GM23338 (cell line): ENCODE measurements around the gene CNST. TPM values are rescaled to one million over a fixed set of nuclear protein-coding genes. Genes with fewer than 3 reads are reported as not detected.

Experiments used
- ATAC-seq: fragments of 200-7000 bp; cut with Tn5 transposase; 3 replicates; pipeline ENCODE4 v1.9.1; 2020
- DNase-seq: peaks from one replicate; pipeline ENCODE4 v3.0.0-alpha.2; 2015; ENCODE audit warnings: low spot score
- H2AFZ ChIP-seq: fragments of 200-600 bp; sonication (generic); 2 replicates; pipeline ENCODE4 v1.8.0; 2016; ENCODE audit warnings: antibody characterized with exemption, mild to moderate bottlenecking, moderate library complexity
- H3F3A ChIP-seq: fragments of 200-600 bp; sonication (generic); replicated peaks from 2 replicates; pipeline ENCODE4 v1.8.0; 2017; ENCODE audit warnings: antibody characterized with exemption, mixed run types, low read depth
- H3K27ac ChIP-seq: fragments of 200-600 bp; sonication (generic); 2 replicates; pipeline ENCODE4 v1.6.1; 2016; ENCODE audit warnings: low read depth
- H3K27me3 ChIP-seq: fragments of 200-600 bp; sonication (generic); 2 replicates; pipeline ENCODE4 v1.8.0; 2016; ENCODE audit warnings: mild to moderate bottlenecking, mixed run types, moderate library complexity; ENCODE audit not compliant: insufficient read depth
- H3K36me3 ChIP-seq: fragments of 200-600 bp; sonication (generic); 2 replicates; pipeline ENCODE4 v1.8.0; 2016; ENCODE audit warnings: mild to moderate bottlenecking; ENCODE audit not compliant: insufficient read depth
- H3K4me1 ChIP-seq: fragments of 200-600 bp; sonication (generic); 2 replicates; pipeline ENCODE4 v1.8.0; 2016; ENCODE audit warnings: mild to moderate bottlenecking, moderate library complexity; ENCODE audit not compliant: insufficient read depth
- H3K4me2 ChIP-seq: fragments of 200-600 bp; sonication (generic); 2 replicates; pipeline ENCODE4 v1.7.1; 2017; ENCODE audit warnings: mixed run types
- H3K4me3 ChIP-seq: fragments of 200-600 bp; sonication (generic); 2 replicates; pipeline ENCODE4 v1.6.1; 2016; ENCODE audit warnings: mixed run types
- H3K79me2 ChIP-seq: fragments of 200-600 bp; sonication (generic); replicated peaks from 2 replicates; pipeline ENCODE4 v1.8.0; 2017; ENCODE audit warnings: mild to moderate bottlenecking; ENCODE audit not compliant: insufficient read depth
- H3K9me2 ChIP-seq: fragments of 200-600 bp; sonication (generic); 2 replicates; pipeline ENCODE4 v1.8.0; 2017; ENCODE audit not compliant: insufficient read depth
- H4K20me1 ChIP-seq: fragments of 200-600 bp; sonication (generic); replicated peaks from 2 replicates; pipeline ENCODE4 v1.8.0; 2017; ENCODE audit warnings: mild to moderate bottlenecking; ENCODE audit not compliant: insufficient read depth
- H3K27ac Mint-ChIP-seq: 2 replicates; pipeline ENCODE4 v1.8.0; 2020; ENCODE audit warnings: inconsistent platforms, mild to moderate bottlenecking, moderate library complexity, mixed read lengths
- H3K27me3 Mint-ChIP-seq: 3 replicates; pipeline ENCODE4 v1.8.0; 2022; ENCODE audit warnings: low read depth, mild to moderate bottlenecking, moderate library complexity, mixed read lengths, inconsistent platforms; ENCODE audit not compliant: insufficient read depth, poor library complexity
- H3K36me3 Mint-ChIP-seq: 3 replicates; pipeline ENCODE4 v1.8.0; 2021; ENCODE audit warnings: low read depth, mild to moderate bottlenecking, inconsistent platforms, moderate library complexity, mixed read lengths
- H3K4me1 Mint-ChIP-seq: 3 replicates; pipeline ENCODE4 v1.8.0; 2020; ENCODE audit warnings: mild to moderate bottlenecking, inconsistent platforms, mixed read lengths
- H3K4me3 Mint-ChIP-seq: 3 replicates; pipeline ENCODE4 v1.8.0; 2021; ENCODE audit warnings: moderate library complexity, mild to moderate bottlenecking, inconsistent platforms, mixed read lengths
- H3K9me3 Mint-ChIP-seq: 3 replicates; pipeline ENCODE4 v1.8.0; 2020; ENCODE audit warnings: moderate library complexity, mild to moderate bottlenecking, inconsistent platforms, mixed read lengths
- CREB1 ChIP-seq: fragments of 250-450 bp; sonication (Bioruptor Pico); IDR thresholded peaks from 2 replicates; pipeline ENCODE4 v1.5.0; 2020; ENCODE audit warnings: low read depth, mild to moderate bottlenecking, moderate library complexity
- EZH2 ChIP-seq: fragments of 200-600 bp; sonication (generic); IDR thresholded peaks from one replicate; pipeline ENCODE4 v1.8.0; 2017; ENCODE audit warnings: antibody characterized with exemption, mild to moderate bottlenecking, low read depth; ENCODE audit not compliant: unreplicated experiment
- EZH2phosphoT487 ChIP-seq: fragments of 200-600 bp; sonication (generic); IDR thresholded peaks from one replicate; pipeline ENCODE4 v1.8.1; 2018; ENCODE audit warnings: antibody characterized with exemption; ENCODE audit not compliant: unreplicated experiment
- JUNB ChIP-seq: IDR thresholded peaks from one replicate; pipeline ENCODE4 v1.6.1; 2016; ENCODE audit warnings: antibody characterized with exemption; ENCODE audit not compliant: unreplicated experiment
- NANOG ChIP-seq: IDR thresholded peaks from 2 replicates; pipeline ENCODE4 v1.6.1; 2016; ENCODE audit warnings: antibody characterized with exemption, borderline replicate concordance
- POLR2AphosphoS5 ChIP-seq: IDR thresholded peaks from 2 replicates; pipeline ENCODE4 v1.6.1; 2016; ENCODE audit warnings: antibody characterized with exemption, low read depth
- STAT1 ChIP-seq: IDR thresholded peaks from one replicate; pipeline ENCODE4 v1.6.1; 2016; ENCODE audit warnings: antibody characterized with exemption; ENCODE audit not compliant: unreplicated experiment
- ZNF114 ChIP-seq: fragments of 250-450 bp; sonication (Bioruptor Pico); IDR thresholded peaks from 2 replicates; pipeline ENCODE4 v1.5.0; 2020; ENCODE audit warnings: mild to moderate bottlenecking, moderate library complexity
- ZNF331 ChIP-seq: fragments of 250-450 bp; sonication (Bioruptor Pico); IDR thresholded peaks from 2 replicates; pipeline ENCODE4 v1.5.0; 2020; ENCODE audit warnings: low read depth, mild to moderate bottlenecking, moderate library complexity
- polyA plus RNA-seq: library from polyadenylated mRNA; unstranded; fragments of >200 nt; fragmentation: Nextera tagmentation; extraction: Ambion mirVana; gene quantifications from 2 replicates; pipeline ENCODE4 v1.2.1, GENCODE V29; 2016
- total RNA-seq: library from RNA; depleted of rRNA; stranded (reverse); fragments of >200 nt; shearing (Covaris generic); gene quantifications from 2 replicates; pipeline ENCODE4 v1.2.3, GENCODE V29; 2014
- TF ChIP-seq, protein P1 (sequence below): IDR thresholded peaks from one replicate; pipeline ENCODE4 v1.6.1; 2018; ENCODE audit warnings: antibody characterized with exemption; ENCODE audit not compliant: unreplicated experiment
- TF ChIP-seq, protein P2 (sequence below): IDR thresholded peaks from 2 replicates; pipeline ENCODE4 v1.6.1; 2016; ENCODE audit warnings: antibody characterized with exemption
- TF ChIP-seq, protein P3 (sequence below): fragments of 250-450 bp; sonication (Bioruptor Pico); IDR thresholded peaks from 2 replicates; pipeline ENCODE4 v1.5.0; 2020; ENCODE audit warnings: mild to moderate bottlenecking, moderate library complexity
- TF ChIP-seq, protein P4 (sequence below), 2 experiments: fragments of 200-600 bp in 1 of 2; sonication (generic) in 1 of 2; conservative IDR thresholded peaks; 2 replicates each; pipeline versions ENCODE4 v1.5.1 to v1.6.1; 2016 to 2017; ENCODE audit warnings: antibody characterized with exemption in 2 of 2, low read depth in 2 of 2, mild to moderate bottlenecking in 2 of 2, moderate library complexity in 1 of 2

Gene CNST
- total and polyA plus RNA-seq, 2 experiments from 2014 or later, result 8.1 to 17.6 TPM

DNA sequence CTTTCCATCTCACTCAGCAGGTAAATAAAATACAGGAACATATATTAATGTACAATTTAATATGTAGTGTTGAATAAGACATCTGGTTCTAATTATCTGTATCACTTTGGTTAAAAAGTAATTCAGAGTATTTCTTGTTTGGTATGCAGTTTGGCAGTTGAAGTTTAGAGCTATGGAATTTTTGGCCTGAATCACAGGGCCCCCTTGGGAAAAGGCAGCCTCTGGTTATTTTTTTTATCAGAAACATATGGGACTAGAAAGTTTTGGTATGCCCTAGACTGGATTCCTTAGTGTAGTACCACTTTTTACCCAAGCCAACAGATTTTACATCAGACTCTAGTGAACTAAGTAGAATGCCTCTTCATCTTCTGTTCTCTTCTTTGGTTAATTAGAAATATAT lies 26.4 kb downstream of the CNST start:
- peaks cover 38% of the 10 kb centered on the region for H3K79me2 ChIP-seq
- H3K27me3 ChIP-seq, result no peaks in the 10 kb centered on the region
- no peaks in the 10 kb centered on the region for H3K9me2 ChIP-seq
- Mint-ChIP-seq H3K27me3 (no peaks in the 10 kb centered on the region), H3K36me3 (peaks cover 21% of the 10 kb centered on the region; the same call in 2 of the 3 replicates), H3K27ac (no peak overlapping the region), H3K9me3 (peaks cover 11% of the 10 kb centered on the region), H3K4me3 (no peak overlapping the region), H3K4me1 (no peaks in the 10 kb centered on the region)
- H2AFZ ChIP-seq, result no peak overlapping the region
- ATAC-seq (no peak), DNase-seq (no peak)
- H4K20me1 ChIP-seq, result no peaks in the 10 kb centered on the region; the same call in none of the 2 replicates
- H3F3A ChIP-seq, result no peaks in the 10 kb centered on the region
- no peak overlapping the region for H3K27ac ChIP-seq
- TF ChIP-seq ZNF331, result no peak
- no peak for TF ChIP-seq POLR2AphosphoS5
- TF ChIP-seq, protein P1, sequence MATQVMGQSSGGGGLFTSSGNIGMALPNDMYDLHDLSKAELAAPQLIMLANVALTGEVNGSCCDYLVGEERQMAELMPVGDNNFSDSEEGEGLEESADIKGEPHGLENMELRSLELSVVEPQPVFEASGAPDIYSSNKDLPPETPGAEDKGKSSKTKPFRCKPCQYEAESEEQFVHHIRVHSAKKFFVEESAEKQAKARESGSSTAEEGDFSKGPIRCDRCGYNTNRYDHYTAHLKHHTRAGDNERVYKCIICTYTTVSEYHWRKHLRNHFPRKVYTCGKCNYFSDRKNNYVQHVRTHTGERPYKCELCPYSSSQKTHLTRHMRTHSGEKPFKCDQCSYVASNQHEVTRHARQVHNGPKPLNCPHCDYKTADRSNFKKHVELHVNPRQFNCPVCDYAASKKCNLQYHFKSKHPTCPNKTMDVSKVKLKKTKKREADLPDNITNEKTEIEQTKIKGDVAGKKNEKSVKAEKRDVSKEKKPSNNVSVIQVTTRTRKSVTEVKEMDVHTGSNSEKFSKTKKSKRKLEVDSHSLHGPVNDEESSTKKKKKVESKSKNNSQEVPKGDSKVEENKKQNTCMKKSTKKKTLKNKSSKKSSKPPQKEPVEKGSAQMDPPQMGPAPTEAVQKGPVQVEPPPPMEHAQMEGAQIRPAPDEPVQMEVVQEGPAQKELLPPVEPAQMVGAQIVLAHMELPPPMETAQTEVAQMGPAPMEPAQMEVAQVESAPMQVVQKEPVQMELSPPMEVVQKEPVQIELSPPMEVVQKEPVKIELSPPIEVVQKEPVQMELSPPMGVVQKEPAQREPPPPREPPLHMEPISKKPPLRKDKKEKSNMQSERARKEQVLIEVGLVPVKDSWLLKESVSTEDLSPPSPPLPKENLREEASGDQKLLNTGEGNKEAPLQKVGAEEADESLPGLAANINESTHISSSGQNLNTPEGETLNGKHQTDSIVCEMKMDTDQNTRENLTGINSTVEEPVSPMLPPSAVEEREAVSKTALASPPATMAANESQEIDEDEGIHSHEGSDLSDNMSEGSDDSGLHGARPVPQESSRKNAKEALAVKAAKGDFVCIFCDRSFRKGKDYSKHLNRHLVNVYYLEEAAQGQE, result no peak
- TF ChIP-seq EZH2phosphoT487, result no peak
- TF ChIP-seq STAT1, result no peak
- no peak for TF ChIP-seq ZNF114 (CRISPR knock-in tag)
- TF ChIP-seq, protein P2, sequence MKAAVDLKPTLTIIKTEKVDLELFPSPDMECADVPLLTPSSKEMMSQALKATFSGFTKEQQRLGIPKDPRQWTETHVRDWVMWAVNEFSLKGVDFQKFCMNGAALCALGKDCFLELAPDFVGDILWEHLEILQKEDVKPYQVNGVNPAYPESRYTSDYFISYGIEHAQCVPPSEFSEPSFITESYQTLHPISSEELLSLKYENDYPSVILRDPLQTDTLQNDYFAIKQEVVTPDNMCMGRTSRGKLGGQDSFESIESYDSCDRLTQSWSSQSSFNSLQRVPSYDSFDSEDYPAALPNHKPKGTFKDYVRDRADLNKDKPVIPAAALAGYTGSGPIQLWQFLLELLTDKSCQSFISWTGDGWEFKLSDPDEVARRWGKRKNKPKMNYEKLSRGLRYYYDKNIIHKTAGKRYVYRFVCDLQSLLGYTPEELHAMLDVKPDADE, result no peak
- TF ChIP-seq, protein P3, sequence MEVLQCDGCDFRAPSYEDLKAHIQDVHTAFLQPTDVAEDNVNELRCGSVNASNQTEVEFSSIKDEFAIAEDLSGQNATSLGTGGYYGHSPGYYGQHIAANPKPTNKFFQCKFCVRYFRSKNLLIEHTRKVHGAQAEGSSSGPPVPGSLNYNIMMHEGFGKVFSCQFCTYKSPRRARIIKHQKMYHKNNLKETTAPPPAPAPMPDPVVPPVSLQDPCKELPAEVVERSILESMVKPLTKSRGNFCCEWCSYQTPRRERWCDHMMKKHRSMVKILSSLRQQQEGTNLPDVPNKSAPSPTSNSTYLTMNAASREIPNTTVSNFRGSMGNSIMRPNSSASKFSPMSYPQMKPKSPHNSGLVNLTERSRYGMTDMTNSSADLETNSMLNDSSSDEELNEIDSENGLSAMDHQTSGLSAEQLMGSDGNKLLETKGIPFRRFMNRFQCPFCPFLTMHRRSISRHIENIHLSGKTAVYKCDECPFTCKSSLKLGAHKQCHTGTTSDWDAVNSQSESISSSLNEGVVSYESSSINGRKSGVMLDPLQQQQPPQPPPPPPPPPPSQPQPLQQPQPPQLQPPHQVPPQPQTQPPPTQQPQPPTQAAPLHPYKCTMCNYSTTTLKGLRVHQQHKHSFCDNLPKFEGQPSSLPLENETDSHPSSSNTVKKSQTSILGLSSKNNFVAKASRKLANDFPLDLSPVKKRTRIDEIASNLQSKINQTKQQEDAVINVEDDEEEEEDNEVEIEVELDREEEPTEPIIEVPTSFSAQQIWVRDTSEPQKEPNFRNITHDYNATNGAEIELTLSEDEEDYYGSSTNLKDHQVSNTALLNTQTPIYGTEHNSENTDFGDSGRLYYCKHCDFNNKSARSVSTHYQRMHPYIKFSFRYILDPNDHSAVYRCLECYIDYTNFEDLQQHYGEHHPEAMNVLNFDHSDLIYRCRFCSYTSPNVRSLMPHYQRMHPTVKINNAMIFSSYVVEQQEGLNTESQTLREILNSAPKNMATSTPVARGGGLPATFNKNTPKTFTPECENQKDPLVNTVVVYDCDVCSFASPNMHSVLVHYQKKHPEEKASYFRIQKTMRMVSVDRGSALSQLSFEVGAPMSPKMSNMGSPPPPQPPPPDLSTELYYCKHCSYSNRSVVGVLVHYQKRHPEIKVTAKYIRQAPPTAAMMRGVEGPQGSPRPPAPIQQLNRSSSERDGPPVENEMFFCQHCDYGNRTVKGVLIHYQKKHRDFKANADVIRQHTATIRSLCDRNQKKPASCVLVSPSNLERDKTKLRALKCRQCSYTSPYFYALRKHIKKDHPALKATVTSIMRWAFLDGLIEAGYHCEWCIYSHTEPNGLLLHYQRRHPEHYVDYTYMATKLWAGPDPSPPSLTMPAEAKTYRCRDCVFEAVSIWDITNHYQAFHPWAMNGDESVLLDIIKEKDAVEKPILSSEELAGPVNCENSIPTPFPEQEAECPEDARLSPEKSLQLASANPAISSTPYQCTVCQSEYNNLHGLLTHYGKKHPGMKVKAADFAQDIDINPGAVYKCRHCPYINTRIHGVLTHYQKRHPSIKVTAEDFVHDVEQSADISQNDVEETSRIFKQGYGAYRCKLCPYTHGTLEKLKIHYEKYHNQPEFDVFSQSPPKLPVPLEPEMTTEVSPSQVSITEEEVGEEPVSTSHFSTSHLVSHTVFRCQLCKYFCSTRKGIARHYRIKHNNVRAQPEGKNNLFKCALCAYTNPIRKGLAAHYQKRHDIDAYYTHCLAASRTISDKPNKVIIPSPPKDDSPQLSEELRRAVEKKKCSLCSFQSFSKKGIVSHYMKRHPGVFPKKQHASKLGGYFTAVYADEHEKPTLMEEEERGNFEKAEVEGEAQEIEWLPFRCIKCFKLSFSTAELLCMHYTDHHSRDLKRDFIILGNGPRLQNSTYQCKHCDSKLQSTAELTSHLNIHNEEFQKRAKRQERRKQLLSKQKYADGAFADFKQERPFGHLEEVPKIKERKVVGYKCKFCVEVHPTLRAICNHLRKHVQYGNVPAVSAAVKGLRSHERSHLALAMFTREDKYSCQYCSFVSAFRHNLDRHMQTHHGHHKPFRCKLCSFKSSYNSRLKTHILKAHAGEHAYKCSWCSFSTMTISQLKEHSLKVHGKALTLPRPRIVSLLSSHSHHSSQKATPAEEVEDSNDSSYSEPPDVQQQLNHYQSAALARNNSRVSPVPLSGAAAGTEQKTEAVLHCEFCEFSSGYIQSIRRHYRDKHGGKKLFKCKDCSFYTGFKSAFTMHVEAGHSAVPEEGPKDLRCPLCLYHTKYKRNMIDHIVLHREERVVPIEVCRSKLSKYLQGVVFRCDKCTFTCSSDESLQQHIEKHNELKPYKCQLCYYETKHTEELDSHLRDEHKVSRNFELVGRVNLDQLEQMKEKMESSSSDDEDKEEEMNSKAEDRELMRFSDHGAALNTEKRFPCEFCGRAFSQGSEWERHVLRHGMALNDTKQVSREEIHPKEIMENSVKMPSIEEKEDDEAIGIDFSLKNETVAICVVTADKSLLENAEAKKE (CRISPR knock-in tag), result no peak
- TF ChIP-seq CREB1, result no peak
- TF ChIP-seq JUNB, result no peak
- TF ChIP-seq EZH2, result no peak
- no peak for TF ChIP-seq NANOG
- TF ChIP-seq, protein P4, sequence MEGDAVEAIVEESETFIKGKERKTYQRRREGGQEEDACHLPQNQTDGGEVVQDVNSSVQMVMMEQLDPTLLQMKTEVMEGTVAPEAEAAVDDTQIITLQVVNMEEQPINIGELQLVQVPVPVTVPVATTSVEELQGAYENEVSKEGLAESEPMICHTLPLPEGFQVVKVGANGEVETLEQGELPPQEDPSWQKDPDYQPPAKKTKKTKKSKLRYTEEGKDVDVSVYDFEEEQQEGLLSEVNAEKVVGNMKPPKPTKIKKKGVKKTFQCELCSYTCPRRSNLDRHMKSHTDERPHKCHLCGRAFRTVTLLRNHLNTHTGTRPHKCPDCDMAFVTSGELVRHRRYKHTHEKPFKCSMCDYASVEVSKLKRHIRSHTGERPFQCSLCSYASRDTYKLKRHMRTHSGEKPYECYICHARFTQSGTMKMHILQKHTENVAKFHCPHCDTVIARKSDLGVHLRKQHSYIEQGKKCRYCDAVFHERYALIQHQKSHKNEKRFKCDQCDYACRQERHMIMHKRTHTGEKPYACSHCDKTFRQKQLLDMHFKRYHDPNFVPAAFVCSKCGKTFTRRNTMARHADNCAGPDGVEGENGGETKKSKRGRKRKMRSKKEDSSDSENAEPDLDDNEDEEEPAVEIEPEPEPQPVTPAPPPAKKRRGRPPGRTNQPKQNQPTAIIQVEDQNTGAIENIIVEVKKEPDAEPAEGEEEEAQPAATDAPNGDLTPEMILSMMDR (conservative IDR thresholded peaks at IDR 0.05; ENCODE audit: low read depth in 2 of 2), result no peak
- 0 out of 2 replicates have a peak, but pooled peaks cover 3% of the 10 kb centered on the region for H3K36me3 ChIP-seq
- H3K4me1 ChIP-seq, result no peaks in the 10 kb centered on the region
- H3K4me3 ChIP-seq, result no peak overlapping the region
- no peak overlapping the region for H3K4me2 ChIP-seq
